Activated CD4-positive, alpha-beta T cell treated with anti-CD3 and anti-CD28 coated beads, Interleukin-2, amount 50 U/mL, for 24 hours (primary cell): Measurements from ENCODE around the gene TDRD9.

Experiments used
- DNase-seq, 2 donors: peaks; one replicate each; pipeline ENCODE4 v3.0.0-alpha.2; 2020; ENCODE audit warnings: low read depth in 1 of 2, low spot score in 1 of 2

The TDRD9 gene

GRCh38 chr14:104025534-104025933, 97.3 kb downstream of the TDRD9 start:
- no peak for DNase-seq

GRCh38 chr14:104026024-104026423, 97.8 kb downstream of the TDRD9 start:
- DNase-seq, result no peak

GRCh38 chr14:104030958-104031357, 102.7 kb downstream of the TDRD9 start:
- DNase-seq, result no peak

- no peak for DNase-seq
Observed at GRCh38 chr14:104031384-104031783, 103.1 kb downstream of the TDRD9 start.

- DNase-seq, result no peak
Observed at GRCh38 chr14:104034976-104035699, 106.9 kb downstream of the TDRD9 start.

GRCh38 chr14:104036212-104036611, 108.0 kb downstream of the TDRD9 start:
- no peak for DNase-seq

GRCh38 chr14:104037074-104037473, 108.8 kb downstream of the TDRD9 start:
- DNase-seq, result no peak

- DNase-seq, result no peak
Observed at GRCh38 chr14:104037903-104038302, 109.6 kb downstream of the TDRD9 start.

GRCh38 chr14:104039214-104039613, 111.0 kb downstream of the TDRD9 start:
- DNase-seq, result no peak

GRCh38 chr14:104040539-104040938, 112.3 kb downstream of the TDRD9 start:
- DNase-seq, result no peak

GRCh38 chr14:104041430-104042104, 113.3 kb downstream of the TDRD9 start:
- DNase-seq, result no peak

GRCh38 chr14:104044016-104044415, 115.8 kb downstream of the TDRD9 start:
- DNase-seq, result no peak

- no peak for DNase-seq
Observed at GRCh38 chr14:104047761-104048160, 119.5 kb downstream of the TDRD9 start.

GRCh38 chr14:104048758-104049507, 120.7 kb downstream of the TDRD9 start:
- no peak for DNase-seq

- DNase-seq, result no peak
Observed at GRCh38 chr14:104049576-104050240, 121.5 kb downstream of the TDRD9 start.

- no peak for DNase-seq
Observed at GRCh38 chr14:104051092-104051813, 123.0 kb downstream of the TDRD9 start.

- DNase-seq, result no peak
Observed at GRCh38 chr14:104054222-104054905, 126.1 kb downstream of the TDRD9 start.

- DNase-seq, result no peak
Observed at GRCh38 chr14:104062281-104062680, 134.0 kb downstream of the TDRD9 start.

- no peak for DNase-seq
Observed at GRCh38 chr14:104064003-104064402, 135.7 kb downstream of the TDRD9 start.

- DNase-seq, result no peak
Observed at GRCh38 chr14:104066279-104066678, 138.0 kb downstream of the TDRD9 start.
